ENCODE data around the gene CCDC102A.

Gene CCDC102A

GRCh38 chr16:57517397-57518367, 18.7 kb downstream of the CCDC102A start:
- DNase-seq, result no peak

- DNase-seq, result no peak
Observed at GRCh38 chr16:57516773-57517172, 19.6 kb downstream of the CCDC102A start.

GRCh38 chr16:57516176-57516725, 20.1 kb downstream of the CCDC102A start:
- DNase-seq, result no peak

- DNase-seq, result no peak
Observed at GRCh38 chr16:57514791-57515600, 21.4 kb downstream of the CCDC102A start.

- DNase-seq, result no peak
Observed at GRCh38 chr16:57514371-57514770, 22.0 kb downstream of the CCDC102A start.

GRCh38 chr16:57513371-57514102, 22.8 kb downstream of the CCDC102A start:
- no peak for DNase-seq

GRCh38 chr16:57512296-57513001, 23.9 kb downstream of the CCDC102A start:
- no peak for DNase-seq

- no peak for DNase-seq
Observed at GRCh38 chr16:57510016-57510871, 26.1 kb downstream of the CCDC102A start.

GRCh38 chr16:57509231-57509923, 27.0 kb downstream of the CCDC102A start:
- no peak for DNase-seq

GRCh38 chr16:57508035-57508425, 28.3 kb downstream of the CCDC102A start:
- DNase-seq, result no peak

GRCh38 chr16:57507136-57508034, 29.0 kb downstream of the CCDC102A start:
- DNase-seq, result no peak

- DNase-seq, result no peak
Observed at GRCh38 chr16:57505169-57505568, 31.2 kb downstream of the CCDC102A start.

- no peak for DNase-seq
Observed at GRCh38 chr16:57504491-57504890, 31.9 kb downstream of the CCDC102A start.

- no peak for DNase-seq
Observed at GRCh38 chr16:57504001-57504400, 32.4 kb downstream of the CCDC102A start.

GRCh38 chr16:57503366-57503765, 33.0 kb downstream of the CCDC102A start:
- no peak for DNase-seq

- DNase-seq, result no peak
Observed at GRCh38 chr16:57502048-57502775, 34.2 kb downstream of the CCDC102A start.

GRCh38 chr16:57501492-57501891, 34.9 kb downstream of the CCDC102A start:
- DNase-seq, result no peak

GRCh38 chr16:57500578-57501111, 35.7 kb downstream of the CCDC102A start:
- DNase-seq, result no peak

All from activated CD4-positive, alpha-beta T cell treated with anti-CD3 and anti-CD28 coated beads, Interleukin-10, Interleukin-2, amounts not matched to agents 100 ng/mL and 50 ng/mL, durations not matched to agents 16 hours and 8 hours (primary cell).